GM23338 (cell line): ENCODE data around the gene ELL3. TPM values are rescaled to one million over a fixed set of nuclear protein-coding genes. Genes with fewer than 3 reads are reported as not detected.

Experiments
- CREB1 ChIP-seq: fragments of 250-450 bp; sonication (Bioruptor Pico); IDR thresholded peaks from 2 replicates; pipeline ENCODE4 v1.5.0; 2020; ENCODE audit warnings: low read depth, mild to moderate bottlenecking, moderate library complexity
- JUNB ChIP-seq: IDR thresholded peaks from one replicate; pipeline ENCODE4 v1.6.1; 2016; ENCODE audit warnings: antibody characterized with exemption; ENCODE audit not compliant: unreplicated experiment
- NANOG ChIP-seq: IDR thresholded peaks from 2 replicates; pipeline ENCODE4 v1.6.1; 2016; ENCODE audit warnings: antibody characterized with exemption, borderline replicate concordance
- POLR2AphosphoS5 ChIP-seq: IDR thresholded peaks from 2 replicates; pipeline ENCODE4 v1.6.1; 2016; ENCODE audit warnings: antibody characterized with exemption, low read depth
- ZNF114 ChIP-seq: fragments of 250-450 bp; sonication (Bioruptor Pico); IDR thresholded peaks from 2 replicates; pipeline ENCODE4 v1.5.0; 2020; ENCODE audit warnings: mild to moderate bottlenecking, moderate library complexity
- microRNA counts: library from miRNA; unstranded; fragments of <30 nt; microRNA quantifications from one replicate; lab custom pipeline; 2017
- microRNA-seq: library from miRNA; unstranded; fragments of <30 nt; microRNA quantifications from one replicate; pipeline ENCODE4, GENCODE V29; 2017
- polyA plus RNA-seq: library from polyadenylated mRNA; unstranded; fragments of >200 nt; fragmentation: Nextera tagmentation; extraction: Ambion mirVana; gene quantifications from 2 replicates; pipeline ENCODE4 v1.2.1, GENCODE V29; 2016
- small RNA-seq: library from RNA; depleted of rRNA; stranded (forward); fragments of <200 nt; gene quantifications from one replicate; pipeline ENCODE3, GENCODE V24; 2014; ENCODE audit warnings: low replicate concordance
- total RNA-seq: library from RNA; depleted of rRNA; stranded (reverse); fragments of >200 nt; shearing (Covaris generic); gene quantifications from 2 replicates; pipeline ENCODE4 v1.2.3, GENCODE V29; 2014; rRNA removed
- TF ChIP-seq, protein P1 (sequence below): IDR thresholded peaks from one replicate; pipeline ENCODE4 v1.6.1; 2018; ENCODE audit warnings: antibody characterized with exemption; ENCODE audit not compliant: unreplicated experiment

ELL3 gene
- total and polyA plus RNA-seq, 2 experiments from 2014 or later: 13.6 to 14.2 TPM

DNA sequence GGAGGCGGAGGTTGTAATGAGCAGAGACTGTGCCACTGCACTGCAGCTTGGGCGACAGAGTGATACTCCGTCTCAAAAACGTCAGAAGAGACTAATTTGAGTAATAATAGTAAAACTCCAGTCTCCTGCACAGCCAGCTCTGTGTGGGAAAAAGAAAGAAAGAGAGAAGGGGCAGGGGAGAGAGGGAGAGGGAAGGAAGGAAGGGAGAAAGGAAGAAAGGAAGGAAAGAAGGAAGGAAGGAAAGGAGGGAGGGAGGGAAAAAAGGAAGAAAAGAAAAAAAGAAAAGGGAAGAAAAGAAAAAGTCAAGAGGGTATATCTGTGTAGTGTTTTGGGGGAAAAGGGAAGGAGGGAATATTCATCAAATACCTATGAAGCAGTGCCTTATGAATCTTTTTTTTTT is 53.6 kb downstream of the ELL3 start (continued):
- TF ChIP-seq, protein P1, sequence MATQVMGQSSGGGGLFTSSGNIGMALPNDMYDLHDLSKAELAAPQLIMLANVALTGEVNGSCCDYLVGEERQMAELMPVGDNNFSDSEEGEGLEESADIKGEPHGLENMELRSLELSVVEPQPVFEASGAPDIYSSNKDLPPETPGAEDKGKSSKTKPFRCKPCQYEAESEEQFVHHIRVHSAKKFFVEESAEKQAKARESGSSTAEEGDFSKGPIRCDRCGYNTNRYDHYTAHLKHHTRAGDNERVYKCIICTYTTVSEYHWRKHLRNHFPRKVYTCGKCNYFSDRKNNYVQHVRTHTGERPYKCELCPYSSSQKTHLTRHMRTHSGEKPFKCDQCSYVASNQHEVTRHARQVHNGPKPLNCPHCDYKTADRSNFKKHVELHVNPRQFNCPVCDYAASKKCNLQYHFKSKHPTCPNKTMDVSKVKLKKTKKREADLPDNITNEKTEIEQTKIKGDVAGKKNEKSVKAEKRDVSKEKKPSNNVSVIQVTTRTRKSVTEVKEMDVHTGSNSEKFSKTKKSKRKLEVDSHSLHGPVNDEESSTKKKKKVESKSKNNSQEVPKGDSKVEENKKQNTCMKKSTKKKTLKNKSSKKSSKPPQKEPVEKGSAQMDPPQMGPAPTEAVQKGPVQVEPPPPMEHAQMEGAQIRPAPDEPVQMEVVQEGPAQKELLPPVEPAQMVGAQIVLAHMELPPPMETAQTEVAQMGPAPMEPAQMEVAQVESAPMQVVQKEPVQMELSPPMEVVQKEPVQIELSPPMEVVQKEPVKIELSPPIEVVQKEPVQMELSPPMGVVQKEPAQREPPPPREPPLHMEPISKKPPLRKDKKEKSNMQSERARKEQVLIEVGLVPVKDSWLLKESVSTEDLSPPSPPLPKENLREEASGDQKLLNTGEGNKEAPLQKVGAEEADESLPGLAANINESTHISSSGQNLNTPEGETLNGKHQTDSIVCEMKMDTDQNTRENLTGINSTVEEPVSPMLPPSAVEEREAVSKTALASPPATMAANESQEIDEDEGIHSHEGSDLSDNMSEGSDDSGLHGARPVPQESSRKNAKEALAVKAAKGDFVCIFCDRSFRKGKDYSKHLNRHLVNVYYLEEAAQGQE: no peak
- TF ChIP-seq CREB1 (CRISPR knock-in tag): no peak
- no peak for TF ChIP-seq JUNB
- no peak for TF ChIP-seq POLR2AphosphoS5
- TF ChIP-seq NANOG: no peak
- no peak for TF ChIP-seq ZNF114 (CRISPR knock-in tag)

MicroRNAs encoded within 50 kb of the gene (microRNA counts, 767-probe panel; counts per million panel counts)
- microRNA hsa-miR-1282 (lab: Ali Mortazavi, UCI): not detected

Small RNA genes lying within 50 kb of the gene (microRNA-seq; reads per million reads assigned to microRNA genes)
- not detected for gene MIR1282

Small RNA genes lying within 50 kb of the gene (small RNA-seq; reads per million reads assigned to genes)
- gene MIR1282: not detected
- gene RNU6-354P: not detected

Other genes with a start within 250 kb of the ELL3 start
- 21.7 and 23.5 TPM in 2 replicates for gene PPIP5K1, start 186.8 kb downstream of the ELL3 start, total RNA-seq
- gene PPIP5K1, start 186.8 kb downstream of the ELL3 start, polyA plus RNA-seq: 4.5 and 5.8 TPM in 2 replicates
- gene CKMT1B, start 182.9 kb downstream of the ELL3 start, total RNA-seq: 28.6 and 31.4 TPM in 2 replicates
- 36.8 and 41.2 TPM in 2 replicates for gene CKMT1B, start 182.9 kb downstream of the ELL3 start, polyA plus RNA-seq
- 0.19 and 0.45 TPM in 2 replicates for gene STRC, start 158.2 kb downstream of the ELL3 start, total RNA-seq
- gene STRC, start 158.2 kb downstream of the ELL3 start, polyA plus RNA-seq: 0.40 TPM in 1 of 2 replicates, not detected in the other
- gene CATSPER2, start 128.1 kb downstream of the ELL3 start, total RNA-seq: 1.1 and 4.4 TPM in 2 replicates
- 0.92 and 1.1 TPM in 2 replicates for gene CATSPER2, start 128.1 kb downstream of the ELL3 start, polyA plus RNA-seq
- 16.0 and 27.3 TPM in 2 replicates for gene CKMT1A, start 83.1 kb downstream of the ELL3 start, total RNA-seq
- gene CKMT1A, start 83.1 kb downstream of the ELL3 start, polyA plus RNA-seq: 30.9 and 31.1 TPM in 2 replicates
- gene PDIA3, start 30.5 kb downstream of the ELL3 start, total RNA-seq: 363 and 371 TPM in 2 replicates
- gene PDIA3, start 30.5 kb downstream of the ELL3 start, polyA plus RNA-seq: 585 and 631 TPM in 2 replicates
- 459 and 460 TPM in 2 replicates for gene SERF2, start 15.4 kb upstream of the ELL3 start, total RNA-seq
- gene SERF2, start 15.4 kb upstream of the ELL3 start, polyA plus RNA-seq: 2,602 and 2,869 TPM in 2 replicates
- gene SERINC4, start 23.3 kb upstream of the ELL3 start, total RNA-seq: not detected in 2 replicates
- gene SERINC4, start 23.3 kb upstream of the ELL3 start, polyA plus RNA-seq: not detected in 2 replicates
- 7.2 and 9.4 TPM in 2 replicates for gene HYPK, start 23.6 kb upstream of the ELL3 start, total RNA-seq
- gene HYPK, start 23.6 kb upstream of the ELL3 start, polyA plus RNA-seq: 39.6 and 40.1 TPM in 2 replicates
- 18.4 and 24.5 TPM in 2 replicates for gene MFAP1, start 47.7 kb upstream of the ELL3 start, total RNA-seq
- gene MFAP1, start 47.7 kb upstream of the ELL3 start, polyA plus RNA-seq: 33.6 and 34.9 TPM in 2 replicates
- gene WDR76, start 50.0 kb upstream of the ELL3 start, total RNA-seq: 14.6 and 17.8 TPM in 2 replicates
- gene WDR76, start 50.0 kb upstream of the ELL3 start, polyA plus RNA-seq: 8.5 and 9.7 TPM in 2 replicates